GM21786 (cell line): ENCODE measurements around the gene THADA.

Experiments
- ATAC-seq: cut with Tn5 transposase; IDR thresholded peaks from one replicate; pipeline ENCODE4 v1.9.1; 2021; ENCODE audit not compliant: unreplicated experiment

The THADA gene

DNA sequence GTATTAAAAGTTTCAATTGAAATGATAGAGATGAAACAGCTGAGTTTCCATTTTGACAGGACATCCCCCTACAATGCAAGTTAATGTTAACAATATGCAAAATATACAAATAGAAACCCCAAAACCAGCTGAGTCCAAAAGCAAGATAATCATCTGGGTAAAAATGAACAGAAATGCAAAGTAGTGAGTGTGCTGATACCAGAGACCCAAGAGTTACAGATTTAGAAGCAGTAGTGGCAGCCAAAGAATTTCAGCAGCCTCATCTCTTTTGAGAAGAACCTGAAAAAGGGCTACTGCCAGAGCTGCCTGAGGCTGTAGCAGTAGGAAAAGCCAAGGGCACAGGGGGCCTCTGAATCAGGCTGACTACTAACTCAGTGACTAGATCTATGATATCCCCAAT lies 82.6 kb downstream of the THADA start:
- ATAC-seq: no peak

DNA sequence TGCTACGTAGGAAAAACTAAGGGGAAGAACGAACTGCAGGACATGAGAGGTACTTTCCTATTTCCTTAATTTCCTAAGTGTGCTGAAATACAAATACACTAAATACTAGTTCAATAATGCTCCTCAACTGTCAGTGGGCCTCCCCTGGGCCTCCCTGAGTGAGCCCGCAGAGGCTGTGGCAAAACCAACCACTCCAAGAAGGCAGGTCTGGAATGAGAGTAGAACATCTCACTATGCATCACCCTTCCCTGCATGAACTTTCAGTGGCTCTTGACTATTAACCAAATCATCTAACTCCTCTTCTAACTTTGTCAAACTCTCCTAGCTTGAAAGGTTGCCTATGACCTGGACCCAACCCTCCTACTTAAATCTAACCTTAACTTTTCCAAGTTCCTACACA lies 84.6 kb downstream of the THADA start:
- ATAC-seq: no peak

DNA sequence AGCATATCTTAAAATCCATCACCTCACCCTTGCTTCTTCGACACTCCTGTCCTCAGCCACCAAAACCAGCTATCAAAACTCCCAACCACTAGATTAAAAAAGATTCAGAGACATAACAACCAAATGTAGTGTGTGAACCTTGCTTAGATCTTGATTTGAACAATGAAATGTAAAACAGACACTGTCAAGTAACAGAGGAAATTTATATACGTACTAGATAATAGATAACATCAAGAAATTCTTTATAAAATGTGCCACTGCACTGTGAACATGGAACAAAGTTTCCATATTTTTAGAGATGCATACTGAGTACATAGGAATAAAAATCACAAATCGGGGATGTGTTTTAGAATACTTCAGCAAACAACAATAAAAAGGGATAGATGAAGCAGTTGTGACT lies 86.0 kb downstream of the THADA start:
- no peak for ATAC-seq

GRCh38 chr2:43508209-43508608 lies 87.6 kb downstream of the THADA start:
- ATAC-seq: no peak

- ATAC-seq: no peak
Measured at GRCh38 chr2:43507137-43507536, 88.7 kb downstream of the THADA start.

GRCh38 chr2:43495727-43496126 lies 100.1 kb downstream of the THADA start:
- ATAC-seq: no peak

DNA sequence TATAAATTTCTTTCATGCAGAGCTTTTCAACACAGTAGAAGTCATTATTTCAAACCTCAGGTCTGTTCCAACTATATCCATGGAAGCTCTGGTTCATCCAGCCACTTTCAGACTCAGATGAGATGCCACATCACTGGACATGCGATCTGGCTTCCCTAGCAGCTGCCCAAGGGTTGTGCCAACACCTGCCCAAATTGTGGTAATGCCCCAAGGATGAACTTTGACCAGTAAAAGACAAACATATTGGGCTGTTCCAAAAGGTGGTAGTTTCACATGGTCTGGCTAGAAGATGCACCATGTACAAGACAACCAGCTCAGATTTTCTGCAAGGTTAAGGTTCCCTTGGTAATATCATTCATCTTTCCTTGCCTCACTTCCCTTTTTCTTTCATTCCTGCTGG lies 101.9 kb downstream of the THADA start:
- ATAC-seq: no peak

DNA sequence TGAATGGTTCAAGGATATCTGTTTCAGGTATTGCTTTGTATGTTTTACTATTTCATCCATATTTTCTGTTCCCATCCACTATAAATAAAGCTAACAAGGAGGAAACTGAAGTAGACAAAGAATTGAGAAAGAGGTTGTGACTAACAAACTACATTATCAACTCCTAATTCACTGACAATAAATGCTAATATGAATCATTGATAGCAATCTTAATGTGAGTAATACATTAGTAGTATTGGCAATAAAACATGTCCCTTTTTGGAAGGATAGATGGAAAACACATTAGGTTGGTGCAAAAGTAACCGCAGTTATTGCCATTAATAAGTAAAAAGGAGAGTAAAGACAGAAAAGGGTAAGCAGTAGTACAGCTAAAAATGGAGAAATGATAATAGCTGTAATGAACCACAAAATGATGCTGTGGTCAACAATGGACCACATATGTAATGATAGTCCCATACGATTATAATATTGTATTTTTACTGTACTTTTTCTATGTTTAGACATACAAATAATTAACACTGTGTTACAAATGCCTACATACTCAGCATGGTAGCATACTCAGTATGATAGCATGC lies 104.7 kb downstream of the THADA start:
- ATAC-seq: no peak

DNA sequence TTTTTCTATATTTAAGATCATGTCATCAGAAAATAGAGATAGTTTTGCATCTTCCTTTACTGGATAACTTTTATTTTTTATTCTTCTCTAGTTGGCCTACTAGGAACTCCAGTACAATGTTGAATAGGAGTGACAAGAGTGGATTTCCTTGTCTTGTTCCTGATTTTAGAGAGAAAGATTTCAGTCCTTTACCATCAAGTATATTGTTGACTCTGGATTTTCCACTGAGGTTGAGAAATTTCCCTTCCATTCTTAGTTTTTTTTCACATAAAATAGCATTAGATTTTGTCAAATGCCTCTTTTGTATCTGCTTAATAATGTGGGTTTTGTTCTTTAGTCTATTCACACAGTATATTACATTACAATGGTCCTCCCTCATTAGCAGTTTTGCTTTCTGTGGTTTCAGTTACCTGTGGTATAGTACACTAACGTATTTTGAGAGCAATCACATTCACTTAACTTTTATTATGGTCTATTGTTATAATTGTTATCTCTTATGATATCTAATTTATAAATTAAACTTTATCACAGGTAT lies 105.5 kb downstream of the THADA start:
- no peak for ATAC-seq

DNA sequence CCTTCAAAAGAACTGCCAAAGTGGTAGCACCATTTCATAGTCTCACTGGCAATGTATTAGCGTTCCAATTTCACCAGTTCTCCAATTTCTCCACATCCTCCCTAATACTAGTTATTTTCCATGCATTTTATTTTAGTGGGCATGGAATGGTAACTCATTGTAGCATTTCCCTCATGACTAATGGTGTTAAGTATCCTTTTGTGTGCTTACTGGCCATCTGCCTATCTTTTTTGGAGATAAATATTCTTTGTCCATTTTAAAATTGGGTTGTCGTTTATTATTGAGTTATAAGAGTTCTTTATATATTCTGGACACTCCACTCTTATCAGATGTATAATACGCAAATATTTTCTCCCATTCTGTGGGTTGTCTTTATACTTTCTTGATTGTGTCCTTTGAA lies 107.1 kb downstream of the THADA start:
- no peak for ATAC-seq

DNA sequence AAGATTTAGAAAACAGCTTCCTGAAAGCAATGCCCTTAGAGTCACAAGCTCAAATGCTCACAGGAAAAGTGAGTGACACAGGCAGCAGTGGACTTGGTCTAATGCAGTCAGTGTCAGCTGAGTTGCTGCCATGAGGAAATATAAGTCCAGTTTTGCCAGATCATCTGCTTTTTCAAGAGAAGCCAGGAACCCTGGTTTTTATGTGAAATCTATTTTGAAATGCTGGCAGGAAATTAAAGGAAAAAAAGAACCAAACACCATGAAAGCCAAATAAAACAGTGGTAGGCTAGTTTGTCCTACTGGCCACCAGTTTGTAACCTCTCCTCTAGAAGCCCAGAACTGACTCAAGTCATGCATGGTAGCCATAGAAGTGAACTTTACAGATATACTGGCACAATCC lies 109.2 kb downstream of the THADA start:
- no peak for ATAC-seq

DNA sequence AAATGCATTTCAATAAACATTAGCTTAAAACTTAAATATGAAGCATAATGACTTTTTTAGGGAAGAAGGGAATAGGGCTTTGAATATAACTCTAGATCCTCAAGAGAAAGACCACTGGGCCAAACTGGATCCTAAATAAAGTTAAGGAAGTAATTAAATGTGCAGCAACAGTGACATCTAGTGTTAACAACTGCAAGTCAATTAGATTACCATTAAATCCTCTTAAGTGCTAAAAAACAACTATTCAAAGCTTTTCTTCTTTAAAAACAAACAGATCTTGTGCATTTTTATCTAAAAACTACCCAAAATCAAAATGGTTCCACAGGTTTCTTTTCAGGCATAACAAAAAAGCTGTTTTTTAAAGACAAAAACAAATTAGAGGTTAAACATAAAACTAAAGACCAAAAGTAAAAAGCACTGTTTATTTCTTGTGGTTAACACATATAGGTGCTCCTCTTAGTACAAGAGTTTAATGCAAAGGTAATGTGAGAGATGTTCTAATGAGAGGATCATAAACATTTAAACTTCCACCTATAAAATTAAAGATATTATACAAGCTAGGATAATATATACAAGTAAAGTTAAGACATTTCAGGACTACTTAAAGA lies 111.4 kb downstream of the THADA start:
- no peak for ATAC-seq

GRCh38 chr2:43482961-43483360 lies 112.9 kb downstream of the THADA start:
- ATAC-seq: peak; percentile 73

GRCh38 chr2:43481927-43482542 lies 113.8 kb downstream of the THADA start:
- peak; percentile 43 for ATAC-seq

DNA sequence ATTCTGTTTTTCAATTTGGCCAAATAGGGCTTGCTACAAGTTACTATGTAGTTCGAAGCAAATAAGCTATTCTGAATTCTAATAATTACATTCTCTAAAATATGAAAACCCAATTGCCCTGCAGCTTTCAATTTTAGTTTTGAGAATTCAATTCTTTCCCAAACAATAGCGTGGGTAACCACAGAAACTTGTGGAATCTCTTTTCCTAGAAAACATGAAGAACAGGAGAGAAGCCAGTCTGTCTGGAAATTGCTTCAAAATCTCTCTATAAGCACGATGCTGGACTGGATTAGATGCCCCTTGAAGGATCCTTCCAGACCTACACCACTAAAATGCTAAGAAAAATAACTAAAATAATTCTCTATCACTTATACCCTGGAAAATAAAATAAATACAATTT lies 115.0 kb downstream of the THADA start:
- no peak for ATAC-seq

DNA sequence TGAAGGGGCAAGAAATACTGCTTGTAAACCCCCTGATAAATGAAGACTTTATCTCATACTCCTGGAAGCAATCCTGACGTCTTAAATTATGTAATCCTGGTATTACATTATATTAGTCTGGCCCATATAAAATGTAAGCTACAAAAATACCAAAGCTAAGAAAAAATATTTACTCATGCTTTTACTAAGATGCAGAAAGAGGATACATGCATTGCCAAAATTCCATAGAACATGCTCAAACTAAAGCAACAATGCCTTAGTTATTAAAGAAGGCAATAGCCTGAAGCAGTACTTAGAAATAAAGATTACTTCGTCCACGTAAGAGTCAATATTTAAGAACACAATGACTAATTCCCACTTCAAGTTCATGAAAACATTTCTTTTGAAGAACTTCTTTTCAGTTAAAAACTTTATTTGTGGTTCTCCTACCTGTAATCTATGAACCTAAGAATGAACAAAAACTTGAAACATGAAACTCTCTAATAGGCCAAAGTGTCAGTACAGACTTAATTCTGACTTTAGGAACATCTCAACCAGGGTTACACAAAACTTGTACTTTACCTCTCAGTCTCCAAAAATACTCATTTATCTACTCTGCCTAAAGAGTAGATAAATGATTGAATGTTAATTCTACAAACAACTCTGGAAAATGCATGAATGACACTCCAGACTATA lies 117.3 kb downstream of the THADA start:
- no peak for ATAC-seq

- ATAC-seq: no peak
Measured at GRCh38 chr2:43475922-43476321, 119.9 kb downstream of the THADA start.

DNA sequence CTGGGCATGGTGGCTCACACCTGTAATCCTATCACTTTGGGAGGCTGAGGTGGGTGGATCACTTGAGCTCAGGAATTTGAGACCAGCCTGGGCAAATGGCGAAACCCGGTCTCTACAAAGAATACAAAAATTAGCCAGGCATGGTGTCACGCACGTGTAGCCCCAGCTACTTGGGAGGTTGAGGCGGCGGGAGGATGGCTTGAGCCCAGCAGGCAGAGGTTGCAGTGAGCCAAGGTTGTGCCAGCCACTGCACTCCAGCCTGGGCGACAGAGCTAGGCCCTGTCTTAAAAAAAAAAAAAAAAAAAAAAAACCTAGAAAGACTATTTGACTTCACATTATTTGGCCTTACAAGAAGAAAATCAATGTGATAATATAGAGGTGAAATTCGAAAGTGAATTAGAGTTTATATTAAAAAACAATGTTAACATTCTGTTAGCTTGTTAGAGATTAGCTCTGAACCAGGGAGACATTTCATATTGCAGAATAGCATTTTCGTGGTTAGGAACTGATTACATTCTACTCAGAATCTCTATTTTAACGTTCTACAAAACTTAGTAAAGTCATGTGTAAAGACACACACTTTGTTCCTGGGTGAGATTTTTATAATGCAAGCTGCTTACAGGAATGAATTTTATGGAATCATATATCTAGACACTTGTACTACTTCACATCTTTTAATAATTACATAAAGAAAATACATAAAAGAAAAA lies 120.5 kb downstream of the THADA start:
- ATAC-seq: no peak

GRCh38 chr2:43474273-43474672 lies 121.6 kb downstream of the THADA start:
- no peak for ATAC-seq

GRCh38 chr2:43473767-43474166 lies 122.1 kb downstream of the THADA start:
- no peak for ATAC-seq

DNA sequence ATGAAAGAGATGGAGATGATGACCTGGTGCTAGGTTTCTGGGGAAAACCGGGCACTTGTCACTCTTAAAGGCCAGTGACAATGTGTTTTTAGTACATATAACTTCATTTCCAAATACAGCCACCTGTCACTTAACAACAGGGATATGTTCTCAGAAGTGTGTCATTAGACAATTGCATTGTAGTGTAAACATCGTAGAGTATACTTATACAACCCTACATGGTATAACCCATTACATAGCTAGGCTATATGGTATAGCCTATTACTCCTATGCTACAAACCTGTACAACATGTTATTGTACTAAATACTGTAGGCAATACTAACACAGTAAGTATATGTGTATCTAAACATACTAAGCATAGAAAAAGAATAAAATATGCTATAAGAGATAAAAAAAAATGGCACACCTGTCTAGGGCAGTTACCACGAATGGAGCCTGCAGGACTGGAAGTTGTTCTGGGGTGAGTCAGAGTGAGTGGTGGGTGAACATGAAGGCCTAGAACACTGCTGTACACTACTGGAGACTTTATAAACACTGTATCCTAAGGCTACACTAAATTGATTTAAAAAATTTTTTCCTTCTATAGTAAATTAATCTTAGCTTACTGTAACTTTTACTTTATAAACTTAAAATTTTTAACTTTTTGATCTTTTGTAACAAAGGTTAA lies 123.2 kb downstream of the THADA start:
- no peak for ATAC-seq
